OCI-LY7 (cell line): ENCODE data around the gene MYL4.
"Not testable (repeated sequence)": the region's sequence is repeated elsewhere in the genome, so short reads cannot be mapped to it uniquely, and the experiment has no call there.

Experiments used
- CTCF ChIP-seq: fragments of 200-600 bp; sonication (generic); conservative IDR thresholded peaks from 2 replicates; pipeline ENCODE4 v1.5.1; 2014; ENCODE audit warnings: mild to moderate bottlenecking, antibody characterized with exemption, low read length, moderate library complexity, mixed read lengths
- EZH2phosphoT487 ChIP-seq: fragments of 200-600 bp; sonication (generic); IDR thresholded peaks from 2 replicates; pipeline ENCODE4 v1.6.1; 2018; ENCODE audit warnings: low read depth, borderline replicate concordance, mild to moderate bottlenecking, mixed run types, antibody characterized with exemption, low read length, moderate library complexity, mixed read lengths

DNA sequence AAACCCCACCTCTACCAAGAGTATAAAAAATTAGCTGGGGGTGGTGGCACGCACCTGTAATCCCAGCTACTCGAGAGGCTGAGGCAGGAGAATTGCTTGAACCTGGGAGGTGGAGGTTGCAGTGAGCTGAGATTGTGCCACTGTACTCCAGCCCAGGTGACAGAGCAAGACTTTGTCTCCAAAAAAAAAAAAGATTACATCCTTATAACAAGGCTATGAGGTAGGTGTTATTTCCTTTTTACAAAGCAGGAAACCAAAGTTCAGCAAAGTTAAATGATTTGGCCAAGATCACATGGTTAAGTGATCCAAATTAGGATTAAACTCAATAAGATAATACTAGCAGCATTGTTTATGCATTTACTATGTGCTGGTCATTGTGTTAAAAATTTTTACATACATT, 8.1 kb downstream of the MYL4 start:
- not testable (repeated sequence) for TF ChIP-seq CTCF, EZH2phosphoT487
